Lung (tissue), 12 donors: ENCODE data around the gene TMEM109. TPM values are rescaled to one million over a fixed set of nuclear protein-coding genes. Genes with fewer than 3 reads are reported as not detected.

Experiments
- ATAC-seq: fragments of 200-7000 bp; cut with Tn5 transposase; one replicate; pipeline ENCODE4 v1.9.1; 2020; ENCODE audit warnings: moderate number of reproducible peaks; ENCODE audit not compliant: insufficient read depth, low FRiP score
- DNase-seq, 3 donors: peaks; one replicate each; pipeline ENCODE4 v3.0.0-alpha.2; 2013 to 2017
- H3K27ac ChIP-seq, 2 donors: one replicate each; pipeline ENCODE4 v1.5.1; 2013; ENCODE audit warnings: mild to moderate bottlenecking in 2 of 2, moderate library complexity in 2 of 2, control low read depth in 1 of 2, inconsistent platforms in 1 of 2, low read depth in 1 of 2, low read length in 1 of 2
- H3K27me3 ChIP-seq, 3 donors: one replicate each; pipeline ENCODE4 v1.5.1; 2013; ENCODE audit warnings: low read length in 2 of 3; ENCODE audit not compliant: control insufficient read depth in 3 of 3, insufficient read depth in 3 of 3
- H3K36me3 ChIP-seq, 4 donors: one replicate each; pipeline ENCODE4 v1.5.1; 2013; ENCODE audit warnings: low read length in 4 of 4, mild to moderate bottlenecking in 1 of 4, moderate library complexity in 1 of 4; ENCODE audit not compliant: control insufficient read depth in 4 of 4, insufficient read depth in 4 of 4
- H3K4me1 ChIP-seq, 5 donors: one replicate each; pipeline ENCODE4 v1.5.1; 2013; ENCODE audit warnings: low read length in 5 of 5, mild to moderate bottlenecking in 2 of 5, moderate library complexity in 1 of 5; ENCODE audit not compliant: control insufficient read depth in 5 of 5, insufficient read depth in 5 of 5
- H3K4me3 ChIP-seq: one replicate; pipeline ENCODE4 v1.5.1; 2013; ENCODE audit warnings: mild to moderate bottlenecking, control low read depth, moderate library complexity
- H3K9ac ChIP-seq, 2 donors: one replicate each; pipeline ENCODE4 v1.5.1; 2013; ENCODE audit warnings: low read length in 2 of 2, control low read depth in 1 of 2; ENCODE audit not compliant: insufficient read depth in 1 of 2
- H3K9me3 ChIP-seq, 4 donors: one replicate each; pipeline ENCODE4 v1.5.1; 2013; ENCODE audit warnings: low read length in 3 of 4, mild to moderate bottlenecking in 1 of 4, moderate library complexity in 1 of 4; ENCODE audit not compliant: control insufficient read depth in 4 of 4, insufficient read depth in 3 of 4
- CTCF ChIP-seq: IDR thresholded peaks from 2 replicates; pipeline ENCODE4 v1.5.1; 2012; ENCODE audit warnings: mild to moderate bottlenecking; ENCODE audit errors: control extremely low read depth, extremely low read depth
- WGBS, 2 donors: extraction: QIAGEN DNeasy Blood & Tissue Kit; methylation state at CpG; one replicate each; pipeline ENCODE4 v1.1.7; 2013; 5-methylcytosine and 5-hydroxymethylcytosine counted together
- polyA plus RNA-seq, 2 donors: library from polyadenylated mRNA; stranded (reverse); fragments of 200-250 nt; gene quantifications; one replicate each; pipeline ENCODE4 v1.2.1, GENCODE V29; 2013
- total RNA-seq, 2 donors: library from RNA; depleted of rRNA in 1 of 2; stranded (reverse); fragments of >200 nt in 1 of 2; gene quantifications; one replicate each; pipeline ENCODE4 v1.2.1, GENCODE V29; 2014 to 2021
- donor health status: control.
- donor health status: control.
- donor health status: Bipolar disorder and iron deficiency.
- donor health status: healthy.
- donor health status: DM: yes; HTN: yes; CAD: no.

The TMEM109 gene
- total and polyA plus RNA-seq, 4 donors, result 69.2 to 128 (median 99.3) TPM

DNA sequence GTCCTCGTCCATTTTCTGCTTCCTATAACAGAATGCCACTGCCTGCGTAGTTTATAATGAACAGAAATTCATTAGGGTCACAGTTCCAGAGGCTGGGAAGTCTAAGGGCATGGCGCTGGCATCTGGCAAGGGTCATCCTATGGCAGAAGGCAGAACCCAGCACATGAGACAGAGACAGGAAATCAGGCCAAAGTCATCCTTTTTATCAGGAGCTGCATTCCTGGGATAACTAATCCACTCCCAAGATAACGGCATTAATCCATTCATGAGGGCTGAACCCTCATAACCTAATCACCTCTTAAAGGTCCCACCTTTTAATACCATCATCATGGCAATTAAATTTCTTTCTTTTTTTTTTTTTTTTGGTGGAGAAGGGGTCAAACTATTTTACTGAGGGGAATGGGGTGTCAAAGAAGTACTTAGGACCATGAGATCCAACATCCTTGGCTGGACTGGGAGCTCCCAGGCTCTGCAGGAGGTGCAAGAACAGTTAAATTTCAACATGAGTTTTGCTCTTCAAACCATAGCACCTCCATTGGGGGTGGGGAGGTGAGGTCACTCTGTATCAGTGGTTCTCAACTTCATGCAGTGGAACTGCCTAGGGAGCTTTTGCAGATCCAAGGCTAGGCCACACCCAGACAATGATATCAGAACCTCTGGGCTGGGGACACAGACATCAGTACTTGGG is 4.4 kb downstream of the TMEM109 start:
- Histone ChIP-seq H3K27me3 (no peaks in the 10 kb centered on the region), H3K4me3 (no peak overlapping the region), H3K9ac (no peak overlapping the region), H3K9me3 (peaks cover 0 to 3% (median 0%) of the 10 kb centered on the region in 4 donors), H3K36me3 (peaks cover 9 to 30% (median 16%) of the 10 kb centered on the region in 4 donors), H3K27ac (no peak overlapping the region), H3K4me1 (peaks cover 2 to 20% (median 8%) of the 10 kb centered on the region in 5 donors)
- no peak for TF ChIP-seq CTCF
- 87 to 93% methylated on average over 4 of the region's 4 CpGs for WGBS, 2 donors
- no peak for DNase-seq
- no peak for ATAC-seq

DNA sequence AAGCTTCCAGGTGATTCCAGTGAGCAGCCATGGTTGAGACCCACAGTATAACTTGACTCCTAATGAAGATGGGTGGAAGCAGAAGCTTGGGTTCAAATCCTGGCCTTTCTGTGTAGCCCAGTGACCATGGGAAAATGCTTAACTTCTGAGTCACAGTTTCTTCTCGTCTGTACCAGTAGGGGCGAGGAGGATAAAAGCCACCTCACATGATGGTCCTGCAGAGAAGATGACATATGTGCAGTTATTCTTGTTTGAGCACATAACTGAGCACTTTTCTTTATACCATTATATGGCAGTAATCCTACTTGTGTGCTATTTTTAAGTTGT is 4.9 kb downstream of the TMEM109 start:
- H3K36me3 ChIP-seq, result peaks cover 9 to 30% (median 16%) of the 10 kb centered on the region in 4 donors
- H3K4me3 ChIP-seq, result no peak overlapping the region
- H3K27me3 ChIP-seq, result no peaks in the 10 kb centered on the region
- peaks cover 0 to 3% (median 0%) of the 10 kb centered on the region in 4 donors for H3K9me3 ChIP-seq
- H3K27ac ChIP-seq, result no peak overlapping the region
- no peak overlapping the region for H3K9ac ChIP-seq
- no peak for TF ChIP-seq CTCF
- DNase-seq (no peak), ATAC-seq (no peak)
- peaks cover 0 to 21% (median 8%) of the 10 kb centered on the region in 5 donors for H3K4me1 ChIP-seq
- WGBS, 2 donors, result 65 to 68% methylated on average over 2 of the region's 2 CpGs

GRCh38 chr11:60919320-60919719 is 5.4 kb downstream of the TMEM109 start:
- H3K9me3 ChIP-seq, result peaks cover 0 to 3% (median 0%) of the 10 kb centered on the region in 4 donors
- ATAC-seq, result no peak
- H3K36me3 ChIP-seq, result peaks cover 9 to 30% (median 16%) of the 10 kb centered on the region in 4 donors
- H3K27ac ChIP-seq, result no peak overlapping the region
- H3K9ac ChIP-seq, result no peak overlapping the region
- no peak for DNase-seq
- H3K4me3 ChIP-seq, result no peak overlapping the region
- no peak for TF ChIP-seq CTCF
- no peaks in the 10 kb centered on the region for H3K27me3 ChIP-seq
- 51 to 63% methylated on average over 1 of the region's 1 CpG for WGBS, 2 donors
- H3K4me1 ChIP-seq, result peaks cover 0 to 24% (median 8%) of the 10 kb centered on the region in 5 donors
